Stimulated activated CD4-positive, alpha-beta T cell treated with anti-CD3 and anti-CD28 coated beads, Interleukin-4, amount 100 ng/mL, for 24 hours (primary cell): ENCODE measurements around the gene APIP.

ENCODE experiments used
- DNase-seq: peaks from one replicate; pipeline ENCODE4 v3.0.0-alpha.2; 2020

Gene APIP

DNA sequence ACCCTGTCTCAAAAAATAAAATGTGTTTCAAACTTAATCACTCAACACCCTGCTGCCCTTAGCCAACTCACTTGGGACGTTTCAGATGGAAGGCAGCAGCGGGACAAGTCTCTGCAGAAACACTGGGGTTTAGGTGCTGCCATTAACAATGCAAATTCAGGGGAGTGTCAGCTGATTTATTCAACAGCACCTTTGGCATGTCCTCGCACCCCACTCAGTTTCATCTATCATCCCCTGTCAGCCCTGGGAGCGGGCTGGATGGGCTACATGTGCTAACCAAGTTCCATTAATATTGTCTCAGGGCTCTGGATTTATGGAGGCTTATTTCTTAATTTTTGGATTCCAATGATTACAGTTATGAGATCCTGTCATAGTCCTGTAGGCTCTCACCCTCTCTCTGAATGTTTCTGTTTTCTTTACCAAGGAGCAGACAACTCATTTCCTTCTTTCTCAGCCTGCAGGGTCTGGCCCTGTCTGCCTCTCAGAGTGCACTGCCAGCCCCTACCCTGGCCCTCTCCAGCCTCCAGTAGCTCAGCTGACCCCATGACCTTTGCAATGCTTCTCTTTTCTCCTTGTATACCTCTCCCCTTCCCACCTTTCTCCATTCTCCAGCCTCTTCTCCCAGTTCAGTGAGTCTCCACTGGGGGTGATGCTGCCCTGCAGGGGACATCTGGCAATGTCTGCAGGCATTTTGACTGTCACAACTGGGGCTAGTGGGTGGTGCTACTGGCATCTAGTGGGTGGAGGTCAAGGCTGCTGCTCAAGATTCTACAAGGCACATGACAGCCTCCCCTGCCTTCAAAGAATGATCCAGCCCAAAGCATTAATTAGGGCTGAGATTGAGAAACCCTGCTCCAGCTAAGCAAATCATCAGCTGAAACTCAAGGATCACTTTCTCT, 79.0 kb downstream of the APIP start:
- DNase-seq = no peak

- DNase-seq = no peak
Observed at GRCh38 chr11:34833602-34834001, 82.6 kb downstream of the APIP start.
